Neural cell (in vitro differentiated cells): ENCODE measurements around the gene CELA2A. TPM values are rescaled to one million over a fixed set of nuclear protein-coding genes. Genes with fewer than 3 reads are reported as not detected.

Experiments used
- H2AFZ ChIP-seq: fragments of 200-600, 300-800 bp; sonication (generic), shearing (Covaris generic); 2 replicates; pipeline ENCODE4 v1.6.0; 2014; ENCODE audit warnings: low read depth, mild to moderate bottlenecking, antibody characterized with exemption, low read length, moderate library complexity
- H3F3A ChIP-seq: fragments of 200-600 bp; shearing (Covaris generic); 2 replicates; pipeline ENCODE4 v1.6.1; 2016; ENCODE audit warnings: mild to moderate bottlenecking, moderate library complexity, mixed read lengths, antibody characterized with exemption, low read length; ENCODE audit not compliant: insufficient read depth, poor library complexity, severe bottlenecking
- H3K27ac ChIP-seq: fragments of 200-600, 300-800 bp; sonication (generic), shearing (Covaris generic); 2 replicates; pipeline ENCODE4 v1.5.1; 2014; ENCODE audit warnings: mild to moderate bottlenecking, low read length, moderate library complexity
- H3K27me3 ChIP-seq: fragments of 300-800, 200-600 bp; sonication (generic), shearing (Covaris generic); 2 replicates; pipeline ENCODE4 v1.6.0; 2014; ENCODE audit warnings: mild to moderate bottlenecking, low read depth, low read length, moderate library complexity; ENCODE audit not compliant: insufficient read depth
- H3K36me3 ChIP-seq: fragments of 300-800, 200-600 bp; sonication (generic), shearing (Covaris generic); 2 replicates; pipeline ENCODE4 v1.5.1; 2014; ENCODE audit warnings: mild to moderate bottlenecking, antibody characterized with exemption, low read length, moderate library complexity; ENCODE audit not compliant: insufficient read depth
- H3K4me2 ChIP-seq: fragments of 300-800, 200-600 bp; sonication (generic), shearing (Covaris generic); 2 replicates; pipeline ENCODE4 v1.6.0; 2014; ENCODE audit warnings: mild to moderate bottlenecking, low read length
- H3K4me3 ChIP-seq: fragments of 300-800, 200-600 bp; sonication (generic), shearing (Covaris generic); 2 replicates; pipeline ENCODE4 v1.5.1; 2014; ENCODE audit warnings: mild to moderate bottlenecking, low read length, moderate library complexity
- H3K79me2 ChIP-seq: fragments of 200-600 bp; shearing (Covaris generic); replicated peaks from 2 replicates; pipeline ENCODE4 v1.6.0; 2014; ENCODE audit warnings: mild to moderate bottlenecking, low read length, moderate library complexity; ENCODE audit not compliant: insufficient read depth
- H3K9ac ChIP-seq: fragments of 300-800, 200-600 bp; sonication (generic), shearing (Covaris generic); 2 replicates; pipeline ENCODE4 v1.6.1; 2016; ENCODE audit warnings: mild to moderate bottlenecking, low read length, mixed read lengths
- H3K9me2 ChIP-seq: fragments of 200-600 bp; shearing (Covaris generic); 2 replicates; pipeline ENCODE4 v1.6.1; 2016; ENCODE audit warnings: mild to moderate bottlenecking, low read length, mixed read lengths; ENCODE audit not compliant: insufficient read depth
- H3K9me3 ChIP-seq: fragments of 200-600, 300-800 bp; sonication (generic), shearing (Covaris generic); 2 replicates; pipeline ENCODE4 v1.6.1; 2016; ENCODE audit warnings: mild to moderate bottlenecking, mixed run types, low read length, moderate library complexity, mixed read lengths
- H4K20me1 ChIP-seq: fragments of 200-600 bp; shearing (Covaris generic); 2 replicates; pipeline ENCODE4 v1.6.1; 2016; ENCODE audit warnings: mild to moderate bottlenecking, mixed run types; ENCODE audit not compliant: insufficient read depth
- EP300 ChIP-seq: fragments of 450-650 bp; conservative IDR thresholded peaks from 2 replicates; pipeline ENCODE4 v1.6.1; 2014; ENCODE audit warnings: antibody characterized with exemption, mild to moderate bottlenecking, moderate library complexity; ENCODE audit not compliant: poor library complexity, severe bottlenecking
- EZH2 ChIP-seq: fragments of 200-600, 300-800 bp; shearing (Covaris generic), sonication (generic); IDR thresholded peaks from 2 replicates; pipeline ENCODE4 v1.6.1; 2014; ENCODE audit warnings: antibody characterized with exemption, low read length, borderline replicate concordance, mild to moderate bottlenecking; ENCODE audit not compliant: insufficient read depth, poor library complexity, severe bottlenecking
- MXI1 ChIP-seq: fragments of 450-650 bp; conservative IDR thresholded peaks from 2 replicates; pipeline ENCODE4 v1.6.1; 2014; ENCODE audit warnings: antibody characterized with exemption, mild to moderate bottlenecking; ENCODE audit not compliant: poor library complexity, severe bottlenecking
- POLR2AphosphoS5 ChIP-seq: IDR thresholded peaks from 2 replicates; pipeline ENCODE4 v1.6.1; 2012
- RAD21 ChIP-seq: fragments of 450-650 bp; conservative IDR thresholded peaks from 2 replicates; pipeline ENCODE4 v1.6.1; 2014; ENCODE audit warnings: antibody characterized with exemption, mild to moderate bottlenecking, moderate library complexity
- SMC3 ChIP-seq: fragments of 450-650 bp; conservative IDR thresholded peaks from 2 replicates; pipeline ENCODE4 v1.6.1; 2014; ENCODE audit warnings: antibody characterized with exemption, mild to moderate bottlenecking, moderate library complexity; ENCODE audit not compliant: poor library complexity
- TAF1 ChIP-seq: IDR thresholded peaks from 2 replicates; pipeline ENCODE4 v1.6.1; 2012; ENCODE audit warnings: low read depth
- polyA plus RNA-seq: library from polyadenylated mRNA; depleted of rRNA; stranded (reverse); fragments of >200 nt; gene quantifications from 2 replicates; pipeline ENCODE4 v1.2.3, GENCODE V29; 2014
- TF ChIP-seq, protein P1 (sequence below): IDR thresholded peaks from 2 replicates; pipeline ENCODE4 v1.6.1; 2012; ENCODE audit warnings: borderline replicate concordance
- TF ChIP-seq, protein P2 (sequence below): fragments of 450-650 bp; IDR thresholded peaks from 2 replicates; pipeline ENCODE4 v1.5.1; 2014; ENCODE audit warnings: antibody characterized with exemption, mild to moderate bottlenecking, moderate library complexity; ENCODE audit not compliant: poor library complexity, severe bottlenecking

CELA2A gene
- polyA plus RNA-seq, 1 donor from 2014 or later: not detected

DNA sequence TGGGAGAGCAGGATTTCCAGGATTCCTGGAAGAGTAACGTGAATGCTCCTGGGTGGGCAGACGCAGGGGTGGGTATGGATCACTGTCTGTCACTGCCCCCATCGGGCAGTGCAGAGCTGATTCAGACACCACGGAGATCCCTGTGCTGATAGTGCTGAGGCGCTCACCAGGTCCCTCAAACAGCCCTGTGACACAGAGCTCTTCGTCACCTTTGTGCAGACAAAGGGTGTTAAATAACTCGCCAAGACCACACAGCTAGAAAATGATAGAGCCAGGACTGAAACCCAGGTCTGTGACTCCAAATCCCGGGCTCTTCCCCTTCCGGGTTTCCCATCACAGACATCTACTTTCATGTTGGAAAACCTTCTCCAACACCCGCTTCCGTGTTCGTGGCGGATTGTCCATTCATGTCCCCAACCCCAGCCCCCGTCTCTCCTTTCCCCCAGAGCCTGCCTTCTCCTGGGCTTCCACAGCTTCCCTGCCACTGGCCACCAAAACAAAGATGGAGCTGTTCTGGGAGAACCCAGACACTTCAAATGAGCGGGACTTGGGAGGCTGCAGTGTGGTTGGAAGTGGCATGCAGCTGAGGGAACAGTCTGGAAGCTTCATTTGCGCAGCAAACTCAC is 44.2 kb upstream of the CELA2A start:
- Histone ChIP-seq H3K9ac (no peak overlapping the region), H3K79me2 (no peaks in the 10 kb centered on the region), H3K27me3 (no peaks in the 10 kb centered on the region), H4K20me1 (no peaks in the 10 kb centered on the region), H3K27ac (no peak overlapping the region), H3K9me3 (no peaks in the 10 kb centered on the region), H3K4me2 (no peak overlapping the region), H3K4me3 (no peak overlapping the region), H2AFZ (no peak overlapping the region), H3K9me2 (no peaks in the 10 kb centered on the region), H3K36me3 (no peaks in the 10 kb centered on the region), H3F3A (no peaks in the 10 kb centered on the region)
- TF ChIP-seq EZH2: no peak
- no peak for TF ChIP-seq TAF1
- TF ChIP-seq, protein P1, sequence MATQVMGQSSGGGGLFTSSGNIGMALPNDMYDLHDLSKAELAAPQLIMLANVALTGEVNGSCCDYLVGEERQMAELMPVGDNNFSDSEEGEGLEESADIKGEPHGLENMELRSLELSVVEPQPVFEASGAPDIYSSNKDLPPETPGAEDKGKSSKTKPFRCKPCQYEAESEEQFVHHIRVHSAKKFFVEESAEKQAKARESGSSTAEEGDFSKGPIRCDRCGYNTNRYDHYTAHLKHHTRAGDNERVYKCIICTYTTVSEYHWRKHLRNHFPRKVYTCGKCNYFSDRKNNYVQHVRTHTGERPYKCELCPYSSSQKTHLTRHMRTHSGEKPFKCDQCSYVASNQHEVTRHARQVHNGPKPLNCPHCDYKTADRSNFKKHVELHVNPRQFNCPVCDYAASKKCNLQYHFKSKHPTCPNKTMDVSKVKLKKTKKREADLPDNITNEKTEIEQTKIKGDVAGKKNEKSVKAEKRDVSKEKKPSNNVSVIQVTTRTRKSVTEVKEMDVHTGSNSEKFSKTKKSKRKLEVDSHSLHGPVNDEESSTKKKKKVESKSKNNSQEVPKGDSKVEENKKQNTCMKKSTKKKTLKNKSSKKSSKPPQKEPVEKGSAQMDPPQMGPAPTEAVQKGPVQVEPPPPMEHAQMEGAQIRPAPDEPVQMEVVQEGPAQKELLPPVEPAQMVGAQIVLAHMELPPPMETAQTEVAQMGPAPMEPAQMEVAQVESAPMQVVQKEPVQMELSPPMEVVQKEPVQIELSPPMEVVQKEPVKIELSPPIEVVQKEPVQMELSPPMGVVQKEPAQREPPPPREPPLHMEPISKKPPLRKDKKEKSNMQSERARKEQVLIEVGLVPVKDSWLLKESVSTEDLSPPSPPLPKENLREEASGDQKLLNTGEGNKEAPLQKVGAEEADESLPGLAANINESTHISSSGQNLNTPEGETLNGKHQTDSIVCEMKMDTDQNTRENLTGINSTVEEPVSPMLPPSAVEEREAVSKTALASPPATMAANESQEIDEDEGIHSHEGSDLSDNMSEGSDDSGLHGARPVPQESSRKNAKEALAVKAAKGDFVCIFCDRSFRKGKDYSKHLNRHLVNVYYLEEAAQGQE: no peak
- TF ChIP-seq, protein P2, sequence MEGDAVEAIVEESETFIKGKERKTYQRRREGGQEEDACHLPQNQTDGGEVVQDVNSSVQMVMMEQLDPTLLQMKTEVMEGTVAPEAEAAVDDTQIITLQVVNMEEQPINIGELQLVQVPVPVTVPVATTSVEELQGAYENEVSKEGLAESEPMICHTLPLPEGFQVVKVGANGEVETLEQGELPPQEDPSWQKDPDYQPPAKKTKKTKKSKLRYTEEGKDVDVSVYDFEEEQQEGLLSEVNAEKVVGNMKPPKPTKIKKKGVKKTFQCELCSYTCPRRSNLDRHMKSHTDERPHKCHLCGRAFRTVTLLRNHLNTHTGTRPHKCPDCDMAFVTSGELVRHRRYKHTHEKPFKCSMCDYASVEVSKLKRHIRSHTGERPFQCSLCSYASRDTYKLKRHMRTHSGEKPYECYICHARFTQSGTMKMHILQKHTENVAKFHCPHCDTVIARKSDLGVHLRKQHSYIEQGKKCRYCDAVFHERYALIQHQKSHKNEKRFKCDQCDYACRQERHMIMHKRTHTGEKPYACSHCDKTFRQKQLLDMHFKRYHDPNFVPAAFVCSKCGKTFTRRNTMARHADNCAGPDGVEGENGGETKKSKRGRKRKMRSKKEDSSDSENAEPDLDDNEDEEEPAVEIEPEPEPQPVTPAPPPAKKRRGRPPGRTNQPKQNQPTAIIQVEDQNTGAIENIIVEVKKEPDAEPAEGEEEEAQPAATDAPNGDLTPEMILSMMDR: no peak
- TF ChIP-seq RAD21: no peak
- no peak for TF ChIP-seq MXI1
- TF ChIP-seq POLR2AphosphoS5: no peak
- TF ChIP-seq SMC3: no peak
- no peak for TF ChIP-seq EP300

DNA sequence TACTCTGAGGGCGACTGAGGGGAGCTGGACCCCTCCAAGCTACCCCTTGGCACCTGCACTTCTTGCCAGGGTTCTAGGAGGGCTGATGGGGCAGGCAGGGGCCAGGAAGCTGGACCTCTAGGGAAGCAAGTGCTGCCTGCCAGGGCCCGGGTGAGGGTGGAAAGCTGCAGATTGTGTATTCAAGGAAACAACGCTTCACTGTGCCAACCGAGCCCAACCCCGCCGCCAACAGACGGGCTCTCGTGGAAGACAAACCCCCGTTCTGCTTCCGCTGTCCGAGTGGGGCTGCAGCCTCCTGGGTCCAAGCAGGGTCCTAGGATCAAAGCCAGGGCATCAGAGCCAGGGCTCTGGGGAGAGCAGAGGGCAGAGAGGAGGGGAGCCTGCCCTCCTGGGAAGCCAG is 43.7 kb upstream of the CELA2A start:
- no peaks in the 10 kb centered on the region for H3K27me3 ChIP-seq
- no peaks in the 10 kb centered on the region for H3K79me2 ChIP-seq
- H4K20me1 ChIP-seq: no peaks in the 10 kb centered on the region
- no peak overlapping the region for H3K27ac ChIP-seq
- no peaks in the 10 kb centered on the region for H3K9me3 ChIP-seq
- no peak overlapping the region for H3K9ac ChIP-seq
- TF ChIP-seq TAF1 (no peak), POLR2AphosphoS5 (no peak), EP300 (no peak), MXI1 (no peak), EZH2 (no peak), SMC3 (no peak), RAD21 (no peak)
- TF ChIP-seq, protein P2: no peak
- TF ChIP-seq, protein P1: no peak
- no peak overlapping the region for H3K4me2 ChIP-seq
- H3F3A ChIP-seq: no peaks in the 10 kb centered on the region
- no peak overlapping the region for H2AFZ ChIP-seq
- H3K9me2 ChIP-seq: no peaks in the 10 kb centered on the region
- no peak overlapping the region for H3K4me3 ChIP-seq
- H3K36me3 ChIP-seq: no peaks in the 10 kb centered on the region
